Activated CD8-positive, alpha-beta memory T cell treated with anti-CD3 and anti-CD28 coated beads for 24 hours (primary cell): Measurements from ENCODE around the gene NBEAL2.

Source experiments
- DNase-seq: peaks from one replicate; pipeline ENCODE4 v3.0.0-alpha.2; 2020

The NBEAL2 gene

GRCh38 chr3:47054412-47054811 is 74.9 kb downstream of the NBEAL2 start:
- no peak for DNase-seq

- DNase-seq = no peak
These were observed 77.2 kb downstream of the NBEAL2 start for GRCh38 chr3:47056705-47057104.

GRCh38 chr3:47057212-47057671 is 77.8 kb downstream of the NBEAL2 start:
- peak; percentile 63 for DNase-seq
